Activated CD4-positive, CD25-positive, alpha-beta regulatory T cell (primary cell): ENCODE measurements around the gene PLEKHB2.
A peak's percentile ranks its signal among the peaks of the same experiment; 100 is the strongest.
"Not testable (repeated sequence)": the region's sequence is repeated elsewhere in the genome, so short reads cannot be mapped to it uniquely, and the experiment has no call there.

Experiments used
- DNase-seq, 4 experiments: peaks; one replicate each; lab custom pipeline; 2025; lab: John Stamatoyannopoulos, UW

The PLEKHB2 gene

DNA sequence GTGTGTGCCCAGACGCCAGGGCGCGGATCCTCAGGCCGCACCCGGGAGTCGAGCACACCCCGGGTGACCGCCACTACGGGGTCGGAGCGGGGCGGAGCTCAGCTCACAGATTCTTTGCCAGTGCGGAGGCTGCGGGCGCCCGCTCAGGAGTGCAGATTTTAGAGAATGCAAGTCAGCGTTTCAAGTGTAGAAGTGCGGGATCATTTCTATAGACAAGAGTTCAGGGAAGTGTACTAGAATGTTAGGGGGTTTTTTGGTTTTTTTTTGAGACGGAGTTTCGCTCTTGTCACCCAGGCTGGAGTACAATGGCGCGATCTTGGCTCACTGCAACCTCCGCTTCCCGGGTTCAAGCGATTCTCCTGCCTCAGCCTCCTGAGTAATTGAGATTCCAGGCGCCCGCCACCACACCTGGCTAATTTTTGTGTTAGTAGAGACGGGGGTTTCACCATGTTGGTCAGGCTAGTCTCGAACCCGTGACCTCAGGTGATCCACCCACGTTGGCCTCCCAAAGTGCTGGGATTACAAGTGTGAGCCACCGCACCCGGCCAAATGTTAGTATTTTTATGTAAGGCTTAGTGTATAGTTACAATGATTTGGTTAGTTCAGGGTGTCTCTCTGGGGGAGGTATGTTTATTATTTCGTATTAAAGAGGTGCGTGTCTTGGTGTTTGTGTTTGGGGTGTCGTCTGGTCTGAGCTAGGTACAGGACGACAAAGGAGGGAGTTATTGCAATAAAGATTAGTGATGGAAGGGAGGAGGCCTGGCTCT lies 11.3 kb upstream of the PLEKHB2 start:
- DNase-seq, result peak in 1 of 4 experiments; percentile 60

- DNase-seq, result no peak
These were observed 10.5 kb upstream of the PLEKHB2 start for GRCh38 chr2:131094463-131095281.

DNA sequence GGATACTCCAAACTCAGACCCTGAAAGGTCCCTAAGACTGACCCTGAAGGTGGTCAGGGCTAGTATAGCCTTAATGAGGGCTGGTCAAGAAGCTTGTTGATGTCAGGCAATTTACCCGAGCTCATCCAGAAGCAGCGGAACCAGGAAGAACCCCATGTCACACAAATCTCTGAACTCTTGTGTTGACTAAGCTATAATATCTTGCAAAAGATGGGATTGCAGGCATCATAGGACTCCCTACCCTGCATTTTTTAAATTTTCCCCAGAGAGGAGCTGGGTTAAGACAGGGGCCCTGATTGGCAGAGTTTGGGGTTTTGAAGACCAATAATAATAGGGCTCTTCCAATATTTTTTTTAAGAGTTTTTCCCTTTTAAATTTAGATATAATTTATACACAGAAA lies 2.0 kb upstream of the PLEKHB2 start:
- DNase-seq, result no peak

DNA sequence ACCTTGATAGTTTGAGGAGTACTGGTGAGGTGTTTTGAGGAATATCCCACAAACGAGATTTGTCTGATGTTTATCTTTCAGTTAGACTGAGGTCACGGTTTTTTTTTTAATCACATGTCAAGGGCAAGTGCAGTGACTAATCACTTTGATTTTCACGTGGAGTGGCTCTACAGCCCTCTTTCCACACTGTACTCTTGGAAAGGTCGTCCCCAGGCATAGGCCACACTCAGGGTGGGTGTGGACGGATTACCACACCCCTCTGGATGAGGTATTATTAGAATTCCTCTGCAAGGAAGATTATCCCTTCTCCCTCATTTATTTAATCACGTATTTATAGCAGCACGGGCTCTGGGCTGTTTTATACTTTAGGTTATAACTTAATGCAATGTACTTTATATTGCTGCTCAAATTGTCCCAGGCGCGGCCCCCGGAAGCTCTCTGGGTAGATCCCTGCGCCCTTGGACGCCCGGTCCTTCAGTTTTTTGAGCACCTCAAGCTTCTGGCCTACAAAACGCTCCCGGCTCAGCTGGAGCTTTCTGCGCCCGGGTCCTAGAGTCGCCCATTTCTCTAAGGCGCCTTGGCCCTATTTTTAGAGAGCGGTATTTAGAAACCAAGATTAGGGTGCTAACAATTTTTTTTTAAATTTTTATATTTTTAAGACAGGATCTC lies 515 bp upstream of the PLEKHB2 start:
- DNase-seq, result peak in 2 of 4 experiments; percentile 4 to 11

DNA sequence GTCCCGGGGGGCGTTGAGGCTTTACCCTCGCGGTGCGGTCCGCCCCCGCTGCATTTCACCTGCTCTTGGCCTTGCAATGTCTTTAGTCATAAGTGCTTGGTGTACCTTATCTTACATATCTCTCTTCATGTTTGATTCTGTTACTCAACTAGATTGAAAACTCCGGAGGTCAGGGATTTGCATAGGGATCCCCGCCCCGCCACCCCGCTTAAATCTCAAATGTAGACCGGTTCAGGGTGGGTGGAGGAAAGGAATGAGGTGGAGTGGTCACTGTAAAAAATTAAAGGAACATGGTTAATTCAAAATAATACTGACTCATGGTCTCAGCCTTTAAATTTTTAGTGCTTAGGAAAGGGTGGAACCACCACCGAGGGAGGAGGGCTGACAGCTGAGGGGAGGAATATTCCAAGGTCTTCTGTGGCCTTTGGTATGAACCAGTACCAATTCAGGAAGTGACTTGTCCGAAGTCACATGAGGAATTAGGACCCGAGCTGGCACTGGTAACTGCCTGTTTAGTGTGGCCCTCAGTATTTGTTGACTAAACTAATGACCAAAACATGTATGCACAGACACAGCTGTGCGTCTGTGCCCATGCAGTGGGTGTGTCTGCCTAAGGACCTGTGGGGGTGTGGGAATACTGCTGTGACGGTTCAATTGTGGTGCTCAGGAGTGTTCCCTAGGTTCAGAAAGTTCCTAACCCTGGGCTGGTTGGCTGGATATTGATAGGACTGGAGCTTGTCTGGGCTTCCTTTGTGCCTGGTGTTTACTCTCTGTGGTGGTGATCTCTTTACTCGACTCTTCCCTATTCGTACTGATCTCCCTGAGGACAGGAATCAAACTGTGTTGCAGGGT lies 1.0 kb downstream of the PLEKHB2 start:
- peak in 1 of 4 experiments; percentile 22 for DNase-seq

DNA sequence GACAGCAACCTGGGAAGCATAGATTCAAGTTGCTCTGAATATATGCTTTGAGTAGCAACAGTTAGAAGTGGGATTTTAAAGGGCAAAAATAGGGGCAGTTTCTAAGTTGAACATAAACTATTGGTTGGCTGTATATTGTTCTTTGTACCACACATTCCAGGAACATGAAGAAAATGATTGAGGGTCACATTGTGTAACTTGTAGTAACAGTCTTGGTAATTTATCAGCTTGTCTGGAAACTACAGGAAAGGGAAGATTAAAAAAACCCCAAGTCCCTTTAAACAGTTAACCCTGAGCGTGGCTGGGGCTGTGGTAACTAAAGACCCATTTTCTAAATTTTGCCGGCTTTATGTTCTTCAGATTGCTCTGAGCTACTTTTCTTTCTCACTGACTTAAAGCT lies 7.4 kb downstream of the PLEKHB2 start:
- DNase-seq, result no peak

GRCh38 chr2:131113566-131114227 lies 8.6 kb downstream of the PLEKHB2 start:
- no peak for DNase-seq

GRCh38 chr2:131114950-131115349 lies 9.8 kb downstream of the PLEKHB2 start:
- not testable (repeated sequence) for DNase-seq

- DNase-seq, result no peak
These were observed 10.6 kb downstream of the PLEKHB2 start for GRCh38 chr2:131115752-131116151.

DNA sequence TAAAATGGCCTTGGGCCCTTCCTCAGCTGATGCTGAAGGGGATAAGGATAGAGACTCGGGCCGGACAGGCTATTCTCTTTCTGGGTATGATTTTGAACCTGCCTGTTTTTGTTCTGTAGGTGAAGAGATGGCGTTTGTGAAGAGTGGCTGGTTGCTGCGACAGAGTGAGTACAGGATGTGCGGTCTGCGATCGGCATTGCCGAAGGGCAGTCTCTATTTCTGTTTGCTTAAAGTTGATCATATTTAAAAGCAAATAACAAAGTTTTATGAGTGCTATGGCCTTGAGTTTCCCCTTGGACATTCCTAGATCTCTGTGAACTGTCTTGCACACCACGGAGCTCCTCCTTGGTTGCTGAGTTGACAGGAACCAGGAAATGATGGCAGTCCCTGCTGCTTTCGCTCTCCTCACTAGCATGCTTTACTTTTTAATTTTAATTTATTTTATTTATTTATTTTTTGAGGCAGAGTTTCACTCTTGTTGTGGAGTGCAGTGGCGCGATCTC lies 15.7 kb downstream of the PLEKHB2 start:
- no peak for DNase-seq

DNA sequence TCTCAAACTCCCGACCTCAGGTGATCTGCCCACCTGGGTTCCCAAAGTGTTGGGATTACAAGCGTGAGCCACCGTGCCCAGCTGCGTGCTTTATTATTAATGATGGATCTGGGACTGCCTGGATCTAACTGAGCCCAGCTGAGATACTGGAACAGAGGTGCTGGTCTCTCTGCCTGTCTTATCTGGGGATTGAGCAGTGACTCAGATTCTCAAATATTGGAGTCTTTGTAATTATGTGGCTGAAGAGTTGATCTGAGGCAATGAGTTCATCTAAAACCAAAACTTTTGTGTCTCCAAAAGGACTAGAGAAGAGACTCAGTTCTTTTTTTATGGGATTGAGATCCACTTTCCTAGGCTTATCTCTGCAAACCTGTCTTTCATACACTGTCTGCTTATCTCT lies 16.3 kb downstream of the PLEKHB2 start:
- no peak for DNase-seq

- no peak for DNase-seq
These were observed 17.4 kb downstream of the PLEKHB2 start for GRCh38 chr2:131122496-131122895.

- DNase-seq, result no peak
These were observed 18.1 kb downstream of the PLEKHB2 start for GRCh38 chr2:131123192-131123591.

DNA sequence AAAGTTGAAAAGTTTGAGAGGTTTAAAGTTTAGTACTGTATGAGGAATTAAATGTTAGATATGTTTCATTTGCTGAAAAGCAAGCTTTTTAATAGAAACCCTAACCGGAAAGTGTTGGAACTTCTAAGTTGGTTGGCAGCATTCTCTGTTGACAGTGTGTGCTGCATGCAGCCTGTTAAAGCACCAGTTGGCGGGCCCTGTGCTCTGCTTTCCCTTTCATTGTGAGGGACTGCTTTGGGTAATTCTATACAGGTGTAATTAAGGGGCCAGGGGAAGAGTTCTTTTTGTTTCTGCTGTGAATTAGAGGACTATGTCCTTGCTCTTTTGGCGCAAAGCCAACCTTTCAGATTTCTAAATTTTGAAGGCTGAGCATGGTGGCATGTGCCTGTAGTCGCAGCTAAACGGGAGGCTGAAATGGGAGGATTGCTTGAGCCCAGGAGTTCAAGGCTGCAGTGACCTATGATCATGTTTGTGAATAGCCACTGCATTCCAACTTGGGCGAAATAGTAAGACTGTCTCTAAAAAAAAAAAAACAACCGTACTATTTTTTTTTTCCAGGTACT lies 20.1 kb downstream of the PLEKHB2 start:
- DNase-seq, result no peak

DNA sequence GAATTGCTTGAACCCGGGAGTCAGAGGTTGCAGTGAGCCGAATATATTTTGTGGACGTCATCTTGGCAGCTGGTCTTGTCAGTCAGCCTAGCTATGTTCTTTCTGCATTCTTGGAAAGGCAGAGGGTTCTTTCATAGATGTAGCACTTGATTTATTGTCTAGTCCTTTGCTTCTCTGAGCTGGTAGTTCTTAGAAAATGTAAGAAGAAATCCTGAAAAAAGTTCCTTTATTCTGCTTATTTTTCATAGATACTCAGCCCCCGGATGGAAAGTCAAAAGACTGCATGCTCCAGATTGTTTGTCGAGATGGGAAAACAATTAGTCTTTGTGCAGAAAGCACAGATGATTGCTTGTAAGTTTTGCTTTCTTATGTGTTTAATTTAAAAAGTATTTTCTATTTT lies 21.3 kb downstream of the PLEKHB2 start:
- DNase-seq, result no peak

DNA sequence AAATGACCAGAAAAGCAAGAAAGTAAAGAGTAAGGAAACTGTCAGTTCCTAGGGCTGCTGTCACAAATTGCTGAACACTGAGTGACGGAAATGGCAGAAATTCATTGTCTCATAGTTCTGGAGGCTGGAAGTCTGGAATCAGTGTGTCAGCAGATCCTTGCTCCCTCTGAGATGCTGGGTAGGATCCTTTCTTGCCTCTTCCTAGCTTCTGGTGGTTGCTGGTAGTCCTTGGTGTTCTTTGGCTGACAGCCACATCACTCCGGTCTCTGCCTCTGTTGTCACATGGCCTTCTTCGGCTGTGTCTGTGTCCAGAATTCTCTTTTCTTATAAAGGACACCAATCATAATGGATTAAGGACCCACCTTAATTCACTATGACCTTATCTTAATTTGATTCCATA lies 21.9 kb downstream of the PLEKHB2 start:
- DNase-seq, result no peak

- DNase-seq, result no peak
These were observed 22.8 kb downstream of the PLEKHB2 start for GRCh38 chr2:131127981-131128380.

DNA sequence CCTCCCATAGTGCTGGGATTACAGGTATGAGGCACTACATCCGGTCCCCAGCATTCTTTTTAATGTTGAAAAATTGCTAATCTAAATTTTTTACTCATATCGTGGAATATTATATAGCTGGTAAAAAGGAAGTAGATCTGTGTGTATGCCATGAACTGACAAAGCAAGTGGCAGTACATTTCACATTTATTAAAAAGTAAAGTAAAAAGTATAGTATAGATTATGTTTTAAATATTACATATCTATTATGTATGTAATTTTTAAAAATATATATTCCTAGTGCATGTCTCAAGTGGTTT lies 25.1 kb downstream of the PLEKHB2 start:
- DNase-seq, result no peak

- no peak for DNase-seq
These were observed 27.6 kb downstream of the PLEKHB2 start for GRCh38 chr2:131132729-131133128.

GRCh38 chr2:131140581-131140980 lies 35.4 kb downstream of the PLEKHB2 start:
- DNase-seq, result no peak

GRCh38 chr2:131142849-131143248 lies 37.7 kb downstream of the PLEKHB2 start:
- no peak for DNase-seq
